ENCODE measurements around the gene SCNN1B. TPM values are rescaled to one million over a fixed set of nuclear protein-coding genes. Genes with fewer than 3 reads are reported as not detected.

SCNN1B gene
- total RNA-seq, 1 experiment from 2014 or later, result not detected

- no peaks in the 10 kb centered on the region for H4K20me1 ChIP-seq (ENCODE audit: insufficient read depth, low read depth, low read length)
- no peak overlapping the region for H3K4me3 ChIP-seq (ENCODE audit: low read length)
- no peak overlapping the region for H2AFZ ChIP-seq (ENCODE audit: low read length)
- DNase-seq, result no peak
- no peaks in the 10 kb centered on the region for H3K36me3 ChIP-seq (ENCODE audit: insufficient read depth, low read length)
- H3K9me2 ChIP-seq (replicated peaks; ENCODE audit: insufficient read depth, low read length), result no peaks in the 10 kb centered on the region
- H3K4me1 ChIP-seq (ENCODE audit: low read length), result peaks cover 30% of the 10 kb centered on the region
- H3K4me2 ChIP-seq (ENCODE audit: low read depth, low read length, poor library complexity, severe bottlenecking), result no peak overlapping the region
- H3K9me3 ChIP-seq (ENCODE audit: low read length), result no peaks in the 10 kb centered on the region
- H3K79me2 ChIP-seq (ENCODE audit: low read length), result no peaks in the 10 kb centered on the region
- no peak overlapping the region for H3K27ac ChIP-seq (ENCODE audit: low read length)
- H3K27me3 ChIP-seq (ENCODE audit: low read length), result no peaks in the 10 kb centered on the region
- no peak overlapping the region for H3K9ac ChIP-seq (ENCODE audit: low read length)
Observed at GRCh38 chr16:23333034-23333579, 31.0 kb downstream of the SCNN1B start.

- no peak overlapping the region; the same call in 1 of the 2 replicates for H2AFZ ChIP-seq (ENCODE audit: low read length)
- H3K4me3 ChIP-seq (ENCODE audit: low read length), result no peak overlapping the region
- H3K79me2 ChIP-seq (ENCODE audit: low read length), result no peaks in the 10 kb centered on the region
- peak overlapping the region; percentile 54 for H3K4me2 ChIP-seq (ENCODE audit: low read depth, low read length, poor library complexity, severe bottlenecking)
- H3K9me3 ChIP-seq (ENCODE audit: low read length), result no peaks in the 10 kb centered on the region
- no peaks in the 10 kb centered on the region for H3K36me3 ChIP-seq (ENCODE audit: insufficient read depth, low read length)
- no peaks in the 10 kb centered on the region for H3K9me2 ChIP-seq (replicated peaks; ENCODE audit: insufficient read depth, low read length)
- no peaks in the 10 kb centered on the region for H3K27me3 ChIP-seq (ENCODE audit: low read length)
- no peaks in the 10 kb centered on the region for H4K20me1 ChIP-seq (ENCODE audit: insufficient read depth, low read depth, low read length)
- no peak overlapping the region for H3K9ac ChIP-seq (ENCODE audit: low read length)
- peak overlapping the region; percentile 39; the same call in 1 of the 2 replicates for H3K27ac ChIP-seq (ENCODE audit: low read length)
- H3K4me1 ChIP-seq (ENCODE audit: low read length), result peaks cover 30% of the 10 kb centered on the region
- no peak for DNase-seq
Observed at GRCh38 chr16:23333831-23334456, 31.8 kb downstream of the SCNN1B start.

GRCh38 chr16:23334457-23334853, 32.4 kb downstream of the SCNN1B start:
- Histone ChIP-seq H3K27ac (ENCODE audit: low read length) (peak overlapping the region; percentile 78; the same call in 1 of the 2 replicates), H3K27me3 (ENCODE audit: low read length) (no peaks in the 10 kb centered on the region), H3K9me3 (ENCODE audit: low read length) (no peaks in the 10 kb centered on the region), H3K36me3 (ENCODE audit: insufficient read depth, low read length) (no peaks in the 10 kb centered on the region), H3K9me2 (replicated peaks; ENCODE audit: insufficient read depth, low read length) (no peaks in the 10 kb centered on the region), H3K4me1 (ENCODE audit: low read length) (peaks cover 30% of the 10 kb centered on the region), H3K4me3 (ENCODE audit: low read length) (0 out of 2 replicates have a peak overlapping the region, but pooled peaks have one; percentile 5), H3K9ac (ENCODE audit: low read length) (no peak overlapping the region), H3K4me2 (ENCODE audit: low read depth, low read length, poor library complexity, severe bottlenecking) (peak overlapping the region; percentile 54), H4K20me1 (ENCODE audit: insufficient read depth, low read depth, low read length) (no peaks in the 10 kb centered on the region), H3K79me2 (ENCODE audit: low read length) (no peaks in the 10 kb centered on the region), H2AFZ (ENCODE audit: low read length) (no peak overlapping the region; the same call in 1 of the 2 replicates)
- peak; percentile 83 for DNase-seq

GRCh38 chr16:23334950-23335349, 32.8 kb downstream of the SCNN1B start:
- H3K27ac ChIP-seq (ENCODE audit: low read length), result peak overlapping the region; percentile 78

GRCh38 chr16:23337836-23338550, 35.9 kb downstream of the SCNN1B start:
- no peak overlapping the region for H3K27ac ChIP-seq (ENCODE audit: low read length)
- DNase-seq, result no peak
- H3K4me1 ChIP-seq (ENCODE audit: low read length), result peaks cover 30% of the 10 kb centered on the region
- no peak overlapping the region for H3K4me2 ChIP-seq (ENCODE audit: low read depth, low read length, poor library complexity, severe bottlenecking)
- no peaks in the 10 kb centered on the region for H4K20me1 ChIP-seq (ENCODE audit: insufficient read depth, low read depth, low read length)
- no peak overlapping the region for H3K9ac ChIP-seq (ENCODE audit: low read length)
- no peaks in the 10 kb centered on the region for H3K79me2 ChIP-seq (ENCODE audit: low read length)
- no peak overlapping the region for H2AFZ ChIP-seq (ENCODE audit: low read length)
- no peaks in the 10 kb centered on the region for H3K36me3 ChIP-seq (ENCODE audit: insufficient read depth, low read length)
- H3K9me2 ChIP-seq (replicated peaks; ENCODE audit: insufficient read depth, low read length), result no peaks in the 10 kb centered on the region
- no peaks in the 10 kb centered on the region for H3K27me3 ChIP-seq (ENCODE audit: low read length)
- H3K4me3 ChIP-seq (ENCODE audit: low read length), result no peak overlapping the region
- no peaks in the 10 kb centered on the region for H3K9me3 ChIP-seq (ENCODE audit: low read length)

More at GRCh38 chr16:23334950-23335349, 32.8 kb downstream of the SCNN1B start:
- Histone ChIP-seq H3K79me2 (ENCODE audit: low read length) (no peaks in the 10 kb centered on the region), H3K4me2 (ENCODE audit: low read depth, low read length, poor library complexity, severe bottlenecking) (peak overlapping the region; percentile 54), H3K27me3 (ENCODE audit: low read length) (no peaks in the 10 kb centered on the region), H4K20me1 (ENCODE audit: insufficient read depth, low read depth, low read length) (no peaks in the 10 kb centered on the region), H3K9me3 (ENCODE audit: low read length) (no peaks in the 10 kb centered on the region), H3K36me3 (ENCODE audit: insufficient read depth, low read length) (no peaks in the 10 kb centered on the region), H3K9ac (ENCODE audit: low read length) (no peak overlapping the region), H3K4me1 (ENCODE audit: low read length) (peaks cover 30% of the 10 kb centered on the region), H3K4me3 (ENCODE audit: low read length) (0 out of 2 replicates have a peak overlapping the region, but pooled peaks have one; percentile 5), H3K9me2 (replicated peaks; ENCODE audit: insufficient read depth, low read length) (no peaks in the 10 kb centered on the region), H2AFZ (ENCODE audit: low read length) (no peak overlapping the region)
- DNase-seq, result peak; percentile 47

GRCh38 chr16:23339787-23340186, 37.7 kb downstream of the SCNN1B start:
- Histone ChIP-seq H3K4me3 (ENCODE audit: low read length) (no peak overlapping the region), H3K9ac (ENCODE audit: low read length) (no peak overlapping the region), H4K20me1 (ENCODE audit: insufficient read depth, low read depth, low read length) (no peaks in the 10 kb centered on the region), H3K4me2 (ENCODE audit: low read depth, low read length, poor library complexity, severe bottlenecking) (no peak overlapping the region), H3K79me2 (ENCODE audit: low read length) (no peaks in the 10 kb centered on the region), H3K36me3 (ENCODE audit: insufficient read depth, low read length) (no peaks in the 10 kb centered on the region), H3K27me3 (ENCODE audit: low read length) (no peaks in the 10 kb centered on the region), H2AFZ (ENCODE audit: low read length) (no peak overlapping the region), H3K9me3 (ENCODE audit: low read length) (no peaks in the 10 kb centered on the region), H3K9me2 (replicated peaks; ENCODE audit: insufficient read depth, low read length) (no peaks in the 10 kb centered on the region), H3K27ac (ENCODE audit: low read length) (no peak overlapping the region), H3K4me1 (ENCODE audit: low read length) (peaks cover 20% of the 10 kb centered on the region)
- DNase-seq, result no peak

- no peak overlapping the region for H3K4me3 ChIP-seq (ENCODE audit: low read length)
Observed at GRCh38 chr16:23342083-23342640, 40.1 kb downstream of the SCNN1B start.

More at GRCh38 chr16:23342083-23342640, 40.1 kb downstream of the SCNN1B start:
- H3K27ac ChIP-seq (ENCODE audit: low read length), result no peak overlapping the region
- H4K20me1 ChIP-seq (ENCODE audit: insufficient read depth, low read depth, low read length), result no peaks in the 10 kb centered on the region
- H3K9ac ChIP-seq (ENCODE audit: low read length), result no peak overlapping the region
- H3K9me2 ChIP-seq (replicated peaks; ENCODE audit: insufficient read depth, low read length), result no peaks in the 10 kb centered on the region
- no peaks in the 10 kb centered on the region for H3K36me3 ChIP-seq (ENCODE audit: insufficient read depth, low read length)
- no peaks in the 10 kb centered on the region for H3K4me1 ChIP-seq (ENCODE audit: low read length)
- H2AFZ ChIP-seq (ENCODE audit: low read length), result no peak overlapping the region
- H3K9me3 ChIP-seq (ENCODE audit: low read length), result no peaks in the 10 kb centered on the region
- DNase-seq, result no peak
- no peaks in the 10 kb centered on the region for H3K27me3 ChIP-seq (ENCODE audit: low read length)
- no peaks in the 10 kb centered on the region for H3K79me2 ChIP-seq (ENCODE audit: low read length)
- no peak overlapping the region for H3K4me2 ChIP-seq (ENCODE audit: low read depth, low read length, poor library complexity, severe bottlenecking)
